ENCODE data around the gene ZXDC.

Gene ZXDC

DNA sequence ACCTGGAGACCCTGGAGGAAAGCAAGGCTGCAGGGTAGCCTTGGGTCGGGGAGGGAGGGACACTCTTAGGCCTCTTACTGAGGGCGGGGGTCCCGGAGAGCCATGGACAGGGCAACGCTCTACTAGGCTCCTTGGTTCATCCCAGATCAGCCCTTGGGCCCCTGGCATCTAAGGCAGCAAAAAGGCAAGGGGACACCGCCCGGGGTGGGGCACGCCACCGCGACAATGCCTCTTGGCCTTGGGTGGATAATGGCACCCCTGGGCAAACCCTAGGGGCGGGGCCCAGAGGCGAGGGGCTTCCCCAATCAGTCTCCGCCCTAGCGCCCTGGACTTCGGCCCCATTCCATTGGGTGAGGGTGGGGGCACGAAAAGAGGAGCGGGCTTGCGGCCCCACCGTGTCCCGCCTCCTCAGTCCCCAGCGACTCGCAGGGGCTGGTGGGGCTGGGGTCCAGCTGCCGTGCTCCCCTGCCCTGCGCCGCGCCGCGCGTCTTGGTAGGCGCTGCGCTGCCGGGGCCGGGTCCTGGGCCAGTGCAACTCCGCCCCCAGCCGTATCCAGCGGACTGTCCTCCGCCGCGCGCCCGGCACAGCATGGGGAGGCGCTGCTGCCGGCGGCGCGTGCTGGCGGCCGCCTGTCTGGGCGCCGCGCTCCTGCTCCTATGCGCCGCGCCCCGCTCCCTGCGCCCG, 48.2 kb upstream of the ZXDC start, which contains the start of gene CHST13:
Gene CHST13 (plus strand): TSS at position 411 of the 684 bp plus-strand sequence. CDS start 178 bp downstream, at position 589.
- Histone ChIP-seq H3K4me3 (ENCODE audit: low read length) (no peak within 1 kb of the TSS), H3F3A (ENCODE audit: control insufficient read depth, insufficient read depth) (no peaks in the 10 kb centered on the region), H3K9me2 (replicated peaks; ENCODE audit: control insufficient read depth, low read length) (no peaks in the 10 kb centered on the region), H3K27ac (ENCODE audit: low read depth, low read length) (no peak within 1 kb of the TSS), H3K27me3 (ENCODE audit: control insufficient read depth, low read length) (no peaks in the 10 kb centered on the region), H3K4me2 (ENCODE audit: low read length) (no peak within 1 kb of the TSS), H4K20me1 (ENCODE audit: control insufficient read depth, insufficient read depth, low read depth, low read length) (no peaks in the 10 kb centered on the region), H3K4me1 (ENCODE audit: control insufficient read depth, low read length) (no peaks in the 10 kb centered on the region), H3K36me3 (ENCODE audit: control insufficient read depth, low read length) (no peaks in the 10 kb centered on the region), H3K9me3 (ENCODE audit: control insufficient read depth, insufficient read depth, low read length) (no peaks in the 10 kb centered on the region), H3K79me2 (ENCODE audit: control insufficient read depth, low read length) (no peaks in the 10 kb centered on the region)
- TF ChIP-seq, protein P1, sequence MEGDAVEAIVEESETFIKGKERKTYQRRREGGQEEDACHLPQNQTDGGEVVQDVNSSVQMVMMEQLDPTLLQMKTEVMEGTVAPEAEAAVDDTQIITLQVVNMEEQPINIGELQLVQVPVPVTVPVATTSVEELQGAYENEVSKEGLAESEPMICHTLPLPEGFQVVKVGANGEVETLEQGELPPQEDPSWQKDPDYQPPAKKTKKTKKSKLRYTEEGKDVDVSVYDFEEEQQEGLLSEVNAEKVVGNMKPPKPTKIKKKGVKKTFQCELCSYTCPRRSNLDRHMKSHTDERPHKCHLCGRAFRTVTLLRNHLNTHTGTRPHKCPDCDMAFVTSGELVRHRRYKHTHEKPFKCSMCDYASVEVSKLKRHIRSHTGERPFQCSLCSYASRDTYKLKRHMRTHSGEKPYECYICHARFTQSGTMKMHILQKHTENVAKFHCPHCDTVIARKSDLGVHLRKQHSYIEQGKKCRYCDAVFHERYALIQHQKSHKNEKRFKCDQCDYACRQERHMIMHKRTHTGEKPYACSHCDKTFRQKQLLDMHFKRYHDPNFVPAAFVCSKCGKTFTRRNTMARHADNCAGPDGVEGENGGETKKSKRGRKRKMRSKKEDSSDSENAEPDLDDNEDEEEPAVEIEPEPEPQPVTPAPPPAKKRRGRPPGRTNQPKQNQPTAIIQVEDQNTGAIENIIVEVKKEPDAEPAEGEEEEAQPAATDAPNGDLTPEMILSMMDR (IDR thresholded peaks at IDR 0.05; ENCODE audit: low read depth, low read length, poor library complexity, severe bottlenecking), result no peak
- TF ChIP-seq EZH2phosphoT487 (IDR thresholded peaks at IDR 0.05; ENCODE audit: borderline replicate concordance, low read length), result no peak

DNA sequence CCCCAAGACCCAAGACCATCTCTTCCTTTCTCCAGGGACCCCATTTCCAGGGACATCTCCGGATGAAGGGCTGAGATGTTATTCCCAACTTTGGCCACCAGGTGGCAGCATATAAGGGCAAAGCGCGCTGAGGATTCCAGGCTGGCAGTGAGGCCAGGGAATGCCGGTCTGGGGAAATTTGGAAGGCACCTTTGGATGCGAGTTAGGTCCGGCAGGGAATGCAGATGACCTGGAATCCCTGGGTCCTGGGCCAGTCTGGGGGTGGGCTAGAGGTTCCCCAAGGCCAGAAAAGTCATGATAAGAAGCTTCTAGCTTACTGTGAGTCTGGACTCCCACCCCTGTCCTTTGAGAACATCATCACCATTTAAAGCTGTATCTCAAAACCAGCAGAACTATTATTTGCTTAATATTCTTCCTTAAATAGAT, 46.7 kb upstream of the ZXDC start:
- TF ChIP-seq, protein P1 (IDR thresholded peaks at IDR 0.05; ENCODE audit: low read depth, low read length, poor library complexity, severe bottlenecking), result peak; percentile 92
- TF ChIP-seq EZH2phosphoT487 (IDR thresholded peaks at IDR 0.05; ENCODE audit: borderline replicate concordance, low read length), result no peak
- Histone ChIP-seq H3K27ac (ENCODE audit: low read depth, low read length) (no peak overlapping the region), H3K36me3 (ENCODE audit: control insufficient read depth, low read length) (no peaks in the 10 kb centered on the region), H3K4me3 (ENCODE audit: low read length) (no peak overlapping the region), H3K4me2 (ENCODE audit: low read length) (no peak overlapping the region), H3K9me3 (ENCODE audit: control insufficient read depth, insufficient read depth, low read length) (no peaks in the 10 kb centered on the region), H3K9me2 (replicated peaks; ENCODE audit: control insufficient read depth, low read length) (no peaks in the 10 kb centered on the region), H3K4me1 (ENCODE audit: control insufficient read depth, low read length) (no peaks in the 10 kb centered on the region), H4K20me1 (ENCODE audit: control insufficient read depth, insufficient read depth, low read depth, low read length) (no peaks in the 10 kb centered on the region), H3K27me3 (ENCODE audit: control insufficient read depth, low read length) (no peaks in the 10 kb centered on the region), H3F3A (ENCODE audit: control insufficient read depth, insufficient read depth) (no peaks in the 10 kb centered on the region), H3K79me2 (ENCODE audit: control insufficient read depth, low read length) (no peaks in the 10 kb centered on the region)

DNA sequence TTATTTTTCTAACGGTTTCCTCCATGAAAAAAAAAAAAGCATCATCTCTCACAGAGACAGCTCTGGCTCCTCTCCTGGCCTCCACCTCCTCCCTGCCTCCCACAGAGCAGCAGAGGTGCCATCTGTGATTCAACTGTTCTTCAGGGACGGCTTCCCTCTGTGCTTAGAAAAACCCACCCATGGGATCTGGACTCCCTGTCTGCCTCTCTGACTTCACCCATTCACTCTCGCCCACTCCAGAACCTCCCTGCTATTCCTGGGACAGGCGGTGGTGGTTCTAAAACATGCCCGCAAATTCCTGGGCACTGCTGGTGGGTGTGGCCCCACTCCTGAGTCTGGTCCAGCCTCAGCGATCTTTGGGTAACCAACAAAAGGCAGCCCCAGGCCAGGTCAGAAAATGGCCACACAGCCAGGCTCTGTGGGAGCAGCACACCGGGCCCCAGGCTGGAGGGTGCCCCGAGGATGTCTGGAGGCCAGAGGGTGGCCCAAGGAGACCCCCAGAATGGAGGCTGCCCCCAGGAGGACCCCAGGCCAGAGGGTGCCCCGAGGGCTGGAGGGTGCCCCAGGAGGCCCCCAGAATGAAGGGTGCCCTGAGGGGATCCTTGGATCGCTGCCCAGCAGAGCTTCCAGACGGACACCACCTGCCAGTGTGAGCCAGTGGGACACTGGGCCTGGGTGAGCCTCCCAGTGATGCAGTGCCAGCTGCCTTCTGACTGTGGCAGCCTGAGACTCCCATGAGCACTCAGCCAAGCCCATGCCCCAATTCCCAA, 45.6 kb upstream of the ZXDC start:
- Histone ChIP-seq H4K20me1 (ENCODE audit: control insufficient read depth, insufficient read depth, low read depth, low read length) (no peaks in the 10 kb centered on the region), H3K4me3 (ENCODE audit: low read length) (no peak overlapping the region), H3K27me3 (ENCODE audit: control insufficient read depth, low read length) (no peaks in the 10 kb centered on the region), H3K4me1 (ENCODE audit: control insufficient read depth, low read length) (no peaks in the 10 kb centered on the region), H3K27ac (ENCODE audit: low read depth, low read length) (no peak overlapping the region), H3K79me2 (ENCODE audit: control insufficient read depth, low read length) (no peaks in the 10 kb centered on the region), H3K36me3 (ENCODE audit: control insufficient read depth, low read length) (no peaks in the 10 kb centered on the region), H3K9me3 (ENCODE audit: control insufficient read depth, insufficient read depth, low read length) (no peaks in the 10 kb centered on the region), H3K9me2 (replicated peaks; ENCODE audit: control insufficient read depth, low read length) (no peaks in the 10 kb centered on the region), H3K4me2 (ENCODE audit: low read length) (no peak overlapping the region), H3F3A (ENCODE audit: control insufficient read depth, insufficient read depth) (no peaks in the 10 kb centered on the region)
- no peak for TF ChIP-seq EZH2phosphoT487 (IDR thresholded peaks at IDR 0.05; ENCODE audit: borderline replicate concordance, low read length)
- TF ChIP-seq, protein P1 (IDR thresholded peaks at IDR 0.05; ENCODE audit: low read depth, low read length, poor library complexity, severe bottlenecking), result no peak

Data from DOHH2 (cell line).